ENCODE results near the gene FOSB.

Gene FOSB

GRCh38 chr19:45442778-45443461 lies 24.9 kb upstream of the FOSB start:
- DNase-seq = peak; percentile 74

GRCh38 chr19:45443462-45444317 lies 24.1 kb upstream of the FOSB start:
- peak; percentile 87 for DNase-seq

- peak; percentile 94 for DNase-seq
Observed at GRCh38 chr19:45444318-45445041, 23.3 kb upstream of the FOSB start.

GRCh38 chr19:45445139-45445538 lies 22.7 kb upstream of the FOSB start:
- DNase-seq = no peak

- no peak for DNase-seq
Observed at GRCh38 chr19:45446295-45446694, 21.5 kb upstream of the FOSB start.

DNA sequence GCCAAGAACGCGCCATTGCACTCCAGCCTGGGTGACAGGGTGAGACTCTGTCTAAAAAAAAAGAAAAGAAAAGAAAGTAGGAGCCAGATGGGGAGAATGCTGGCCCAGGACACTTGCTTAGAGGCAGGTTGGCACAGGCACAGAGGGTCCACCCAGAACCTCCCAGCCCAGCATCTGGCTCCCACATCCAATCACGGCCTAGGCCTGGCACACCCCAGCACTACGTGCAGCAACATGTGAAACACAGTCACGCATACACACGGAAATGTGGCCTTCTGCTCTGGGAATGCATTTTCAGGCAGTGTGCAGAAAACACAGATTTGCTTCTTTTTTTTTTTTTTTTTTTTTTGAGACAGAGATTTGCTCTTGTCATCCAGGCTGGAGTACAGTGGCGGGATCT lies 20.9 kb upstream of the FOSB start:
- DNase-seq = no peak

GRCh38 chr19:45448425-45448756 lies 19.4 kb upstream of the FOSB start:
- no peak for DNase-seq

GRCh38 chr19:45448887-45449299 lies 18.9 kb upstream of the FOSB start:
- no peak for DNase-seq

DNA sequence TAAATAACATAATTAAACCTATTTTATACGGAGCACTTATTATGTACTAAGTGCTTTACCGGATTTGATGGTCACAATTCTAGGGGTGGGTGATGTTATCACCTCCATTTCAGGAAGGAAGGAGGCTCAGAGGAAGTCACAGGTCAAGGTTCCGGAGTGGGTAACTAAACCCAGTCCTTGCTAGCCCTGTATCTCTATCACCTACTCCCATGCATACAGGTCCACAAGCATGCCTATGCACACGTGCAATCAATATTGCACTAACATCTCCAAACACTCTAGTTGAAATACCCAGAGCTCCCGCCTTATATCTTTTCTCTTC lies 17.8 kb upstream of the FOSB start:
- DNase-seq = no peak

GRCh38 chr19:45451131-45451849 lies 16.5 kb upstream of the FOSB start:
- peak; percentile 84 for DNase-seq

- no peak for DNase-seq
Observed at GRCh38 chr19:45451850-45452387, 15.9 kb upstream of the FOSB start.

DNA sequence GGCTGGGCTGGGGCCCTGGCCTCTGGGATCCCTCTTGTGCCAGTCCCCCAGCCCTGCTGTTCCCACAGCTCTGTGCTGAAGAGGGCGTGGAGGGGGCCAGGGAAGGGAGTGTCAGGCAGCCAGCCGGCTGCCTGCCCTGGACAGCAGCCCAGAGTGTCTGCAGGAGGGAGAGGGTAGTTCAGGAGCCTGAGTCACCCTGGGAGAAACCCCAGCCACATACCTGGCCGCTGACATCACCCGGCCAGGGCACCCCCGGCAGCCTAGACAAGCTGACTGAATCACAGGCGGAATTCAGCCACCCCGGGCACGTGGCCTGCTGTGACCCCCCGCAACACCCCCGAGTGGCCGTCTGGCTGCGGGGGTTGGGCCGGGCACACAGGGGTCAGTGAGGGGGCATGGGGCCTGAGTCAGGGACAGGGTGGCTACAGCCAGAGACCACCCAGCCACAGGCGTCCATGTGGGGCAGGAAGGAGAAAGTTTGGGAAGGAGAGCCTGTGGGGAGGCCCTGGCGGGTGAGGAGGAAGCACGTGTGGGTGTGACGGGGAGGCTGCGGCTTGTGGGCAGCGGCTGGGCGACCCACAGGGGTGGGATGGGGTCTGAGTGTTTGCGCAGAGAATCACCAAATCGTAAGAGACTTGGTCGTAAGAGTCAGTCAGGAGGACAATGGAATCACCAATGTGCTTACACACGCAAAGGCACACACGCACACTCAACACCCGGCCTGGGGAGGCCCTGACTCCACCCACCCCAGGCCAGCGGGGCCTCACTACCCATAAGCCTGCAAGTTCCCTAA lies 11.9 kb upstream of the FOSB start:
- peak; percentile 87 for DNase-seq

DNA sequence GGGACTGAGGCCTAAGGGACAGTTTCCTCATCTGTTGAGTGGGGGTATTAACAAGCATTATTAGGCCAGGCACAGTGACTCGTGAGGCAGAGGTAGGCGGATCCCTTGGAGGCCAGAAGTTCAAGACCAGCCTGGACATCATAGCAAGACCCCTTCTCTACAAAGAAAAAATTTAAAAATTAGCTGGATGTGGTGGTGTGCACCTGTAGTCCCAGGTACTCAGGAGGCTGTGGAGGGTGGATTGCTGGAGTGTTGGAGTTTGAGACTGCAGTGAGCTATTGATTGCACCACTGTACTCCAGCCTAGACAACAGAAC lies 11.3 kb upstream of the FOSB start:
- no peak for DNase-seq

GRCh38 chr19:45457776-45458175 lies 10.0 kb upstream of the FOSB start:
- DNase-seq = no peak

- DNase-seq = no peak
Observed at GRCh38 chr19:45460807-45461347, 6.9 kb upstream of the FOSB start.

DNA sequence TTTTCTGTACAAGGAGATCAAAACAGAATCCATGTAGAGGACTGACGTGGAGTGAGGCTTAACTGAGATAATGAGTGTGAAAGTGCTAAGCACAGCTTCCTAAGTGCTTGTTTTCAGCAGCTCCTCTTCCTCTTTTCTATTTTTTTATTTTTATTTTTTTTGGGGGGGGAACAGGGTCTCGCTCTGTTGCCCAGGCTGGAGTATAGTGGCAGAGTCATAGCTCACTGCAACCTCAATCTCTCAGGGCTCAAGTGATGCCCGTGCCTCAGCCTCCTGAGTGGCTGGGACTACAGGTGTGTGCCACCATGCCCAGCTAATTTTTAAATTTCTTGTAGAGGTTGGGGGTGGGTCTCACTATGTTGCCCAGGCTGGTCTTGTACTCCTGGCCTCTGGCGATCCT lies 5.6 kb upstream of the FOSB start:
- DNase-seq = no peak

GRCh38 chr19:45463241-45463640 lies 4.6 kb upstream of the FOSB start:
- no peak for DNase-seq

DNA sequence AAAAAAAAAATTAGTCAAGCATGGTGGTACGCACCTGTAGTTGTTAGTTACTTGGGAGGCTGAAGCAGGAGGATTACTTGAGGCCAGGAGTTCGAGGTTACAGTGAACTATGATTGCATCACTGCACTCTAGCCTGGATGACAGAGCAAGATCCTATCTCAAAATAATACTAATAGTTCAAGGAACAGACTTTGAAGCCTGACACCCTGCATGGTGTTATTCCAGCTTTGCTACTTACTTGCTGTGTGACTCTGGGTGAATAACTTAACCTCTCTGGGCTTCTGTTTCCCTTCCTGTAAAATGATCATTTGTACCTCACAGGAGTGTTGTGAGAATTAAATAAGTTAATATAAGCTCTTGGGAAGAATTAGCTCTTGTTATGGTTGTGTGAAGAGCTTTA lies 3.5 kb upstream of the FOSB start:
- no peak for DNase-seq

DNA sequence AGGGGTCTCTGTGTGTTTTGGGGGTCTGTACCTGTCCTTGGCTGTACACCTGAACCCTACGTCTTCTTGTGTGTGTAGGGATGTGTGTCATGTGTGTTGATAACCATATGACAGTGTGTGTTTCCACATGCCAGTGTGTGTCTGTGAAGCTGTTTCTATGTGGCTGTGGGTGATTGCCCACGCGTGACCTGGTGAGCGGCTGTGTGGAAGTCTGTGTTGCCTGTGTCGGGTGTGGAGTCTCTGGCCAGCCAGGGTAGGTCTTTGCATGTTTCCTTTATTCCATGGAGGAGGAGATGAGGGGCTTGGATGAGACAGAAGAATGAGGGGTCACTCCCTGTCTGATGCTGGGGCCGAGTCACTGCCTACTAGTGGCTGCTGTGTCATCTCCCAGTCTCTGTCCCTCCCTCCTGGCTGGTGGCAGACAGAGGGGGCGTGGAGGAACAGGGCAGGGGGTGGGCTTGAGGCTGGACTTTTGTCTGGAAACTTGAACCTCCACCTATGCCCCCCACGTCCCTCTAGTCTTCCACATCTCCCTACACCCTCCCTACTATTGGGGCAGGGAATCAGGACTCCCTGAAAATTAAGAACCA lies 2.8 kb upstream of the FOSB start:
- no peak for DNase-seq

GRCh38 chr19:45467115-45467455 lies 711 bp upstream of the FOSB start:
- DNase-seq = no peak

- no peak for DNase-seq
Observed at GRCh38 chr19:45468159-45468651, 409 bp downstream of the FOSB start.

GRCh38 chr19:45468803-45469131 lies 971 bp downstream of the FOSB start:
- no peak for DNase-seq

All from activated effector memory CD4-positive, alpha-beta T cell treated with anti-CD3 and anti-CD28 coated beads, Interleukin-2, amount 50 U/mL, for 16 hours (primary cell).